SK-N-SH treated with all-trans-retinoic acid at 6 μM for 48 hours (cell line): ENCODE data around the gene POMP.

Experiments
- ATAC-seq: fragments of 200-7000 bp; cut with Tn5 transposase; 3 replicates; pipeline ENCODE4 v1.9.1; 2020; ENCODE audit warnings: mild to moderate bottlenecking, moderate library complexity
- ARNTL ChIP-seq: fragments of 450-650 bp; formaldehyde crosslinking; IDR thresholded peaks from 2 replicates; pipeline ENCODE4 v1.5.0; 2020; ENCODE audit warnings: low read depth, mild to moderate bottlenecking, moderate library complexity, borderline replicate concordance
- BACH2 ChIP-seq: fragments of 250-450 bp; sonication (Bioruptor Pico); IDR thresholded peaks from 2 replicates; pipeline ENCODE4 v1.9.0; 2021; ENCODE audit warnings: mild to moderate bottlenecking, borderline replicate concordance
- CREB5 ChIP-seq: fragments of 250-450 bp; sonication (Bioruptor Pico); IDR thresholded peaks from 2 replicates; pipeline ENCODE4 v1.5.1; 2020; ENCODE audit warnings: low read depth, mild to moderate bottlenecking, moderate library complexity
- CSDC2 ChIP-seq: fragments of 250-450 bp; sonication (Bioruptor Pico); IDR thresholded peaks from 2 replicates; pipeline ENCODE4 v1.5.0; 2020; ENCODE audit warnings: mild to moderate bottlenecking, moderate library complexity
- ESRRG ChIP-seq: fragments of 250-450 bp; sonication (Bioruptor Pico); IDR thresholded peaks from 2 replicates; pipeline ENCODE4 v1.6.1; 2021; ENCODE audit warnings: mild to moderate bottlenecking
- GLIS3 ChIP-seq: fragments of 250-450 bp; sonication (Bioruptor Pico); IDR thresholded peaks from 2 replicates; pipeline ENCODE4 v1.5.0; 2020; ENCODE audit warnings: mild to moderate bottlenecking, moderate library complexity
- ISL1 ChIP-seq: fragments of 250-450 bp; sonication (Bioruptor Pico); IDR thresholded peaks from 2 replicates; pipeline ENCODE4 v2.1.2; 2022; ENCODE audit warnings: mild to moderate bottlenecking, moderate library complexity
- OSR1 ChIP-seq: fragments of 250-450 bp; sonication (Bioruptor Pico); IDR thresholded peaks from 2 replicates; pipeline ENCODE4 v1.8.0; 2022; ENCODE audit warnings: moderate library complexity, mild to moderate bottlenecking, inconsistent platforms
- PATZ1 ChIP-seq: fragments of 250-450 bp; sonication (Bioruptor Pico); IDR thresholded peaks from 2 replicates; pipeline ENCODE4 v1.8.0; 2020; ENCODE audit warnings: mild to moderate bottlenecking, moderate library complexity, borderline replicate concordance
- PPARA ChIP-seq: fragments of 250-450 bp; sonication (Bioruptor Pico); IDR thresholded peaks from 2 replicates; pipeline ENCODE4 v1.5.0; 2020; ENCODE audit warnings: mild to moderate bottlenecking, borderline replicate concordance
- RARB ChIP-seq: fragments of 250-450 bp; sonication (Bioruptor Pico); IDR thresholded peaks from 2 replicates; pipeline ENCODE4 v1.8.0; 2021; ENCODE audit warnings: mild to moderate bottlenecking, moderate library complexity
- SNAI2 ChIP-seq: fragments of 250-450 bp; sonication (Bioruptor Pico); IDR thresholded peaks from 2 replicates; pipeline ENCODE4 v1.5.0; 2020; ENCODE audit warnings: mild to moderate bottlenecking, moderate library complexity
- TCF4 ChIP-seq: fragments of 250-450 bp; sonication (Bioruptor Pico); IDR thresholded peaks from 2 replicates; pipeline ENCODE4 v1.8.0; 2021; ENCODE audit warnings: mild to moderate bottlenecking, moderate library complexity, borderline replicate concordance
- TOX ChIP-seq: fragments of 250-450 bp; sonication (Bioruptor Pico); IDR thresholded peaks from 2 replicates; pipeline ENCODE4 v1.8.0; 2021; ENCODE audit warnings: mild to moderate bottlenecking, moderate library complexity, borderline replicate concordance
- ZC3H10 ChIP-seq: fragments of 250-450 bp; sonication (Bioruptor Pico); IDR thresholded peaks from 2 replicates; pipeline ENCODE4 v1.5.1; 2021; ENCODE audit warnings: mild to moderate bottlenecking, moderate library complexity
- ZFP3 ChIP-seq: fragments of 250-450 bp; sonication (Bioruptor Pico); IDR thresholded peaks from 2 replicates; pipeline ENCODE4 v1.5.0; 2020; ENCODE audit warnings: mild to moderate bottlenecking, moderate library complexity
- ZFP30 ChIP-seq: fragments of 450-650 bp; formaldehyde crosslinking; IDR thresholded peaks from 2 replicates; pipeline ENCODE4 v1.5.0; 2022; ENCODE audit warnings: mild to moderate bottlenecking, moderate library complexity
- ZNF565 ChIP-seq: fragments of 450-650 bp; formaldehyde crosslinking; conservative IDR thresholded peaks from 2 replicates; pipeline ENCODE4 v1.5.0; 2020; ENCODE audit warnings: low read depth, mild to moderate bottlenecking, moderate library complexity
- ZNF70 ChIP-seq: fragments of 450-650 bp; formaldehyde crosslinking; IDR thresholded peaks from 2 replicates; pipeline ENCODE4 v1.5.0; 2020; ENCODE audit warnings: mild to moderate bottlenecking, moderate library complexity
- ZNF8 ChIP-seq: fragments of 450-650 bp; formaldehyde crosslinking; IDR thresholded peaks from 2 replicates; pipeline ENCODE4 v1.5.0; 2020; ENCODE audit warnings: mild to moderate bottlenecking, moderate library complexity
- TF ChIP-seq, protein P1 (sequence below): fragments of 250-450 bp; sonication (Bioruptor Pico); IDR thresholded peaks from 2 replicates; pipeline ENCODE4 v1.5.1; 2021; ENCODE audit warnings: mild to moderate bottlenecking, moderate library complexity
- TF ChIP-seq, protein P2 (sequence below): fragments of 250-450 bp; sonication (Bioruptor Pico); IDR thresholded peaks from 2 replicates; pipeline ENCODE4 v1.8.0; 2021; ENCODE audit warnings: low read depth, mild to moderate bottlenecking, moderate library complexity, borderline replicate concordance
- TF ChIP-seq, protein P3 (sequence below): fragments of 250-450 bp; sonication (Bioruptor Pico); IDR thresholded peaks from 2 replicates; pipeline ENCODE4 v1.5.0; 2020; ENCODE audit warnings: mild to moderate bottlenecking, moderate library complexity

Gene POMP

DNA sequence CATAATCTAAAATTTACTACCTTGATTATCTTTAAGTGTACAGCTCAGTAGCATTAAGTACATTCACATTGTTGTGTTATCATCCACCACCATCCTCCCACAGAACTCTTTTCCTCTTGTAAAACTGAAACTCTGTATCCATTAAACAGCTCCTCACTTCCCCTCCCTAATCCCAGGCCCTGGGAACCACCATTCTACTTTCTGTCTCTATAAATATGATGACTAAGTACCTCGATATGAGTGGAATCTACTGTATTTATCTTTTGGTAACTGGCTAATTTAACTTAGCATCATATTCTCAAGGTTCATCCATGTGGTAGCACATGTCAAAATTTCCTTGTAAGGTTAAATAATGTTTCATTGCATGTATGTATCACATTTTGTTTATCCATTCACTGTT is 49.0 kb upstream of the POMP start:
- TF ChIP-seq PATZ1 (CRISPR knock-in tag) = no peak
- TF ChIP-seq, protein P1, sequence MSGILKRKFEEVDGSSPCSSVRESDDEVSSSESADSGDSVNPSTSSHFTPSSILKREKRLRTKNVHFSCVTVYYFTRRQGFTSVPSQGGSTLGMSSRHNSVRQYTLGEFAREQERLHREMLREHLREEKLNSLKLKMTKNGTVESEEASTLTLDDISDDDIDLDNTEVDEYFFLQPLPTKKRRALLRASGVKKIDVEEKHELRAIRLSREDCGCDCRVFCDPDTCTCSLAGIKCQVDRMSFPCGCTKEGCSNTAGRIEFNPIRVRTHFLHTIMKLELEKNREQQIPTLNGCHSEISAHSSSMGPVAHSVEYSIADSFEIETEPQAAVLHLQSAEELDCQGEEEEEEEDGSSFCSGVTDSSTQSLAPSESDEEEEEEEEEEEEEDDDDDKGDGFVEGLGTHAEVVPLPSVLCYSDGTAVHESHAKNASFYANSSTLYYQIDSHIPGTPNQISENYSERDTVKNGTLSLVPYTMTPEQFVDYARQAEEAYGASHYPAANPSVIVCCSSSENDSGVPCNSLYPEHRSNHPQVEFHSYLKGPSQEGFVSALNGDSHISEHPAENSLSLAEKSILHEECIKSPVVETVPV = no peak
- no peak for TF ChIP-seq TOX (CRISPR knock-in tag)
- no peak for TF ChIP-seq OSR1 (CRISPR knock-in tag)
- no peak for TF ChIP-seq ZNF70 (CRISPR knock-in tag)
- no peak for TF ChIP-seq ZFP3 (CRISPR knock-in tag)
- no peak for TF ChIP-seq GLIS3 (CRISPR knock-in tag)
- no peak for TF ChIP-seq ZNF8 (CRISPR knock-in tag)
- no peak for TF ChIP-seq ZC3H10
- no peak for TF ChIP-seq PPARA
- TF ChIP-seq CSDC2 = no peak
- TF ChIP-seq ESRRG (CRISPR knock-in tag) = no peak
- no peak for TF ChIP-seq ZNF565
- TF ChIP-seq, protein P2, sequence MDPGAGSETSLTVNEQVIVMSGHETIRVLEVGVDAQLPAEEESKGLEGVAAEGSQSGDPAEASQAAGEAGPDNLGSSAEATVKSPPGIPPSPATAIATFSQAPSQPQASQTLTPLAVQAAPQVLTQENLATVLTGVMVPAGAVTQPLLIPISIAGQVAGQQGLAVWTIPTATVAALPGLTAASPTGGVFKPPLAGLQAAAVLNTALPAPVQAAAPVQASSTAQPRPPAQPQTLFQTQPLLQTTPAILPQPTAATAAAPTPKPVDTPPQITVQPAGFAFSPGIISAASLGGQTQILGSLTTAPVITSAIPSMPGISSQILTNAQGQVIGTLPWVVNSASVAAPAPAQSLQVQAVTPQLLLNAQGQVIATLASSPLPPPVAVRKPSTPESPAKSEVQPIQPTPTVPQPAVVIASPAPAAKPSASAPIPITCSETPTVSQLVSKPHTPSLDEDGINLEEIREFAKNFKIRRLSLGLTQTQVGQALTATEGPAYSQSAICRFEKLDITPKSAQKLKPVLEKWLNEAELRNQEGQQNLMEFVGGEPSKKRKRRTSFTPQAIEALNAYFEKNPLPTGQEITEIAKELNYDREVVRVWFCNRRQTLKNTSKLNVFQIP = no peak
- no peak for TF ChIP-seq ARNTL (CRISPR knock-in tag)
- no peak for TF ChIP-seq CREB5 (CRISPR knock-in tag)
- no peak for TF ChIP-seq ZFP30 (CRISPR knock-in tag)
- ATAC-seq = peak; percentile 66; the same call in 2 of the 3 replicates

DNA sequence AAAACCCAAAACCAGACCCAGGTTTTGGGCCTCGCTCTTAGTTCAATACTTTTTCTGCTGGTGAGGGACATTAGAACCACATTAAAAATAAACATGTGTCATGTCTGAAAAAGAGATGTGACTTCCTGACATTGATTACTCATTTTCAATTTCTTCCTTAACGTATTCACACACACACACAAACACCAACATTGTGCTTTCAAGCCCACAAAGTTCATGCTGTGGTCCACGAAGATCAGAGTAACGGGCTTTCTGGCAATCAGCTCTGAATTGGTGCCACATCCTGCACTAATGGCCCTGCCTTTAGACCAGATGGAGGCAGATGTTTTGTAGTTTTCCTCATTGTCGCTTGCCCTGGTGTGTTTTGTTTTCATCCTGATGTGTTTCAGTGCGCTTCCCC is 47.9 kb upstream of the POMP start:
- no peak for ATAC-seq

More for the DNA sequence above, 47.9 kb upstream of the POMP start:
- no peak for TF ChIP-seq RARB
- TF ChIP-seq PATZ1 (CRISPR knock-in tag) = no peak
- no peak for TF ChIP-seq OSR1 (CRISPR knock-in tag)
- no peak for TF ChIP-seq ESRRG (CRISPR knock-in tag)
- no peak for TF ChIP-seq ARNTL (CRISPR knock-in tag)
- TF ChIP-seq, protein P3, sequence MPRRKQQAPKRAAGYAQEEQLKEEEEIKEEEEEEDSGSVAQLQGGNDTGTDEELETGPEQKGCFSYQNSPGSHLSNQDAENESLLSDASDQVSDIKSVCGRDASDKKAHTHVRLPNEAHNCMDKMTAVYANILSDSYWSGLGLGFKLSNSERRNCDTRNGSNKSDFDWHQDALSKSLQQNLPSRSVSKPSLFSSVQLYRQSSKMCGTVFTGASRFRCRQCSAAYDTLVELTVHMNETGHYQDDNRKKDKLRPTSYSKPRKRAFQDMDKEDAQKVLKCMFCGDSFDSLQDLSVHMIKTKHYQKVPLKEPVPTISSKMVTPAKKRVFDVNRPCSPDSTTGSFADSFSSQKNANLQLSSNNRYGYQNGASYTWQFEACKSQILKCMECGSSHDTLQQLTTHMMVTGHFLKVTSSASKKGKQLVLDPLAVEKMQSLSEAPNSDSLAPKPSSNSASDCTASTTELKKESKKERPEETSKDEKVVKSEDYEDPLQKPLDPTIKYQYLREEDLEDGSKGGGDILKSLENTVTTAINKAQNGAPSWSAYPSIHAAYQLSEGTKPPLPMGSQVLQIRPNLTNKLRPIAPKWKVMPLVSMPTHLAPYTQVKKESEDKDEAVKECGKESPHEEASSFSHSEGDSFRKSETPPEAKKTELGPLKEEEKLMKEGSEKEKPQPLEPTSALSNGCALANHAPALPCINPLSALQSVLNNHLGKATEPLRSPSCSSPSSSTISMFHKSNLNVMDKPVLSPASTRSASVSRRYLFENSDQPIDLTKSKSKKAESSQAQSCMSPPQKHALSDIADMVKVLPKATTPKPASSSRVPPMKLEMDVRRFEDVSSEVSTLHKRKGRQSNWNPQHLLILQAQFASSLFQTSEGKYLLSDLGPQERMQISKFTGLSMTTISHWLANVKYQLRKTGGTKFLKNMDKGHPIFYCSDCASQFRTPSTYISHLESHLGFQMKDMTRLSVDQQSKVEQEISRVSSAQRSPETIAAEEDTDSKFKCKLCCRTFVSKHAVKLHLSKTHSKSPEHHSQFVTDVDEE = no peak
- TF ChIP-seq, protein P2 = no peak
- no peak for TF ChIP-seq ZC3H10
- TF ChIP-seq ZNF565 = no peak
- no peak for TF ChIP-seq TOX (CRISPR knock-in tag)
- TF ChIP-seq, protein P1 = no peak
- TF ChIP-seq SNAI2 (CRISPR knock-in tag) = no peak
- TF ChIP-seq BACH2 = no peak
- TF ChIP-seq ZFP3 (CRISPR knock-in tag) = no peak
- TF ChIP-seq CSDC2 = no peak
- no peak for TF ChIP-seq CREB5 (CRISPR knock-in tag)
- TF ChIP-seq ZNF70 (CRISPR knock-in tag) = no peak
- no peak for TF ChIP-seq TCF4 (CRISPR knock-in tag)
- no peak for TF ChIP-seq ZNF8 (CRISPR knock-in tag)
- no peak for TF ChIP-seq ISL1 (CRISPR knock-in tag)
